ENCODE data around the gene DOCK3. TPM values are rescaled to one million over a fixed set of nuclear protein-coding genes. Genes with fewer than 3 reads are reported as not detected.

DOCK3 gene
- total and polyA plus RNA-seq, 2 of the 4 experiments (the other 2 are of a cell fraction): under 0.01 to 0.12 TPM

GRCh38 chr3:51362476-51362875 is 687.7 kb downstream of the DOCK3 start:
- Histone ChIP-seq H3K27me3 (ENCODE audit: control insufficient read depth, insufficient read depth, low read length) (peaks cover 11% of the 10 kb centered on the region), H3K18ac (ENCODE audit: low read depth, low read length) (no peak overlapping the region), H3K14ac (replicated peaks; ENCODE audit: low read depth, low read length) (no peak overlapping the region), H3K79me1 (ENCODE audit: low read depth in 1 of 2, low read length in 2 of 2) (no peaks in the 10 kb centered on the region), H3K4me2 (ENCODE audit: low read depth, low read length) (no peak overlapping the region), H3K56ac (ENCODE audit: extremely low read depth, insufficient read depth, low read length) (no peak overlapping the region), H2BK15ac (ENCODE audit: low read depth, low read length) (no peak overlapping the region), H3K4me3 (ENCODE audit: insufficient read depth, low read depth, low read length) (no peak overlapping the region), H2AK5ac (ENCODE audit: low read depth, low read length) (no peak overlapping the region), H2BK120ac (ENCODE audit: low read depth, low read length) (no peak overlapping the region), H4K8ac (ENCODE audit: low read depth in 2 of 2, low read length in 2 of 2) (no peak overlapping the region), H3K36me3 (ENCODE audit: control insufficient read depth, insufficient read depth, low read length) (no peaks in the 10 kb centered on the region), H3K9me1 (ENCODE audit: insufficient read depth, low read length) (no peaks in the 10 kb centered on the region), H3K9ac (ENCODE audit: low read depth, low read length) (no peak overlapping the region), H3K4me1 (ENCODE audit: control insufficient read depth, insufficient read depth, low read length) (no peaks in the 10 kb centered on the region), H4K20me1 (ENCODE audit: insufficient read depth, low read length) (no peaks in the 10 kb centered on the region), H3K4ac (ENCODE audit: low read depth, low read length) (no peak overlapping the region), H4K5ac (ENCODE audit: low read depth, low read length) (no peak overlapping the region), H3K9me3 (ENCODE audit: control insufficient read depth, insufficient read depth, low read length) (no peaks in the 10 kb centered on the region), H2BK20ac (ENCODE audit: low read depth, low read length) (no peak overlapping the region), H2BK5ac (ENCODE audit: low read depth, low read length, poor library complexity, severe bottlenecking) (no peak overlapping the region), H3K27ac (ENCODE audit: insufficient read depth, low read length) (no peak overlapping the region), H4K91ac (ENCODE audit: insufficient read depth, low read depth, low read length) (no peak overlapping the region), H2AK9ac (replicated peaks; ENCODE audit: low read depth, low read length, poor library complexity) (no peak overlapping the region), H3K23ac (ENCODE audit: low read depth, low read length) (no peak overlapping the region), H2AFZ (replicated peaks; ENCODE audit: low read length, poor library complexity) (no peak overlapping the region)
- BruUV-seq (replicated peaks): no TSS peak
- in situ Hi-C loops (cut with MboI; ENCODE audit: low sequenced_read_pairs) (no loop called here), dilution Hi-C loops (cut with HindIII; ENCODE audit: low sequenced_read_pairs, unreplicated experiment) (loop anchor here (25.0 kb wide), 1 partner anchor 250 kb away; no protein-coding TSS in a partner anchor), intact Hi-C loops (cut with micrococcal nuclease) (no loop called here)
- ATAC-seq (ENCODE audit: low read depth) (no peak), DNase-seq (no peak)
- POLR2A ChIA-PET (ENCODE audit: unreplicated experiment): interaction anchor here (0.6 kb wide), 1 partner anchor 33 kb away, joined by 3 read pairs; no protein-coding TSS in a partner anchor
- WGBS, 2 experiments (ENCODE audit: extremely low coverage in 2 of 2, insufficient read length in 1 of 2): 60% methylated on average over 1 of the region's 9 CpGs; no CpG with 5 or more reads in 1 of the 2 experiments
- CTCF ChIA-PET: no interaction called here
- TF ChIP-seq CTCF (conservative IDR thresholded peaks at IDR 0.05; ENCODE audit: low read depth, low read length) (no peak), NFE2L2 (IDR thresholded peaks at IDR 0.05; ENCODE audit: low read depth, low read length) (no peak), POLR2A (IDR thresholded peaks at IDR 0.05; ENCODE audit: low read depth, low read length) (no peak), RFX5 (IDR thresholded peaks at IDR 0.05; ENCODE audit: low read depth, low read length) (no peak), MXI1 (IDR thresholded peaks at IDR 0.05; ENCODE audit: borderline replicate concordance, low read depth, low read length) (no peak), RAD21 (IDR thresholded peaks at IDR 0.05; ENCODE audit: low read length) (no peak), RCOR1 (IDR thresholded peaks at IDR 0.05; ENCODE audit: insufficient replicate concordance, low read length) (no peak), CHD1 (IDR thresholded peaks at IDR 0.05; ENCODE audit: low read depth, low read length) (no peak), MAZ (IDR thresholded peaks at IDR 0.05; ENCODE audit: borderline replicate concordance, low read depth, low read length) (no peak), ELK1 (IDR thresholded peaks at IDR 0.05; ENCODE audit: borderline replicate concordance, low read depth, low read length) (no peak), CEBPB (IDR thresholded peaks at IDR 0.05; ENCODE audit: low read depth, low read length) (no peak), FOS (IDR thresholded peaks at IDR 0.05; ENCODE audit: low read depth, low read length) (no peak), MAFK (IDR thresholded peaks at IDR 0.05; ENCODE audit: low read depth, low read length) (no peak), USF2 (IDR thresholded peaks at IDR 0.05; ENCODE audit: low read depth, low read length) (no peak)

All from IMR-90 (cell line).